Neutrophil (primary cell): Measurements from ENCODE around the gene GPM6B.

ENCODE experiments used
- H3K27ac ChIP-seq: fragments of 200-600 bp; sonication (generic); 2 replicates; pipeline ENCODE4 v1.5.1; 2016; ENCODE audit warnings: mild to moderate bottlenecking, moderate library complexity
- H3K27me3 ChIP-seq: fragments of 200-600 bp; sonication (generic); 2 replicates; pipeline ENCODE4 v1.6.0; 2016; ENCODE audit warnings: mild to moderate bottlenecking
- H3K36me3 ChIP-seq: fragments of 200-600 bp; sonication (generic); 2 replicates; pipeline ENCODE4 v1.5.1; 2017
- H3K4me1 ChIP-seq, 2 experiments: fragments of 200-600 bp in 1 of 2; sonication (generic) in 1 of 2; 1 replicate in 1 of 2; 2 replicates in 1 of 2; pipeline versions ENCODE4 v1.5.1 to v1.6.1; 2013 to 2016; ENCODE audit warnings: low read depth in 1 of 2, low read length in 1 of 2, mild to moderate bottlenecking in 1 of 2, moderate library complexity in 1 of 2; ENCODE audit not compliant: control insufficient read depth in 1 of 2, insufficient read depth in 1 of 2
- H3K4me3 ChIP-seq, 2 experiments: fragments of 200-600 bp in 1 of 2; sonication (generic) in 1 of 2; 1 replicate in 1 of 2; 2 replicates in 1 of 2; pipeline ENCODE4 v1.5.1; 2013 to 2016; ENCODE audit warnings: low read depth in 1 of 2, low read length in 1 of 2, mild to moderate bottlenecking in 1 of 2, moderate library complexity in 1 of 2
- H3K9me3 ChIP-seq: fragments of 200-600 bp; sonication (generic); 2 replicates; pipeline ENCODE4 v1.5.1; 2016
- CTCF ChIP-seq: fragments of 200-600 bp; sonication (generic); IDR thresholded peaks from 2 replicates; pipeline ENCODE4 v1.5.1; 2016; ENCODE audit warnings: antibody characterized with exemption

Gene GPM6B

GRCh38 chrX:13750204-13750603 lies 66.7 kb downstream of the GPM6B start:
- Histone ChIP-seq H3K36me3 (no peaks in the 10 kb centered on the region), H3K27ac (no peak overlapping the region), H3K4me1 (peaks cover 9 to 15% of the 10 kb centered on the region in 2 experiments), H3K27me3 (no peaks in the 10 kb centered on the region), H3K4me3 (no peak overlapping the region), H3K9me3 (no peaks in the 10 kb centered on the region)
- TF ChIP-seq CTCF, result no peak

GRCh38 chrX:13748486-13748885 lies 68.4 kb downstream of the GPM6B start:
- no peak overlapping the region for H3K27ac ChIP-seq
- no peaks in the 10 kb centered on the region for H3K9me3 ChIP-seq
- no peak overlapping the region for H3K4me3 ChIP-seq
- peaks cover 7% of the 10 kb centered on the region for H3K36me3 ChIP-seq
- no peaks in the 10 kb centered on the region for H3K27me3 ChIP-seq
- no peak for TF ChIP-seq CTCF
- H3K4me1 ChIP-seq, result peaks cover 0 to 6% of the 10 kb centered on the region in 2 experiments

GRCh38 chrX:13747836-13748235 lies 69.1 kb downstream of the GPM6B start:
- peaks cover 7% of the 10 kb centered on the region for H3K36me3 ChIP-seq
- H3K4me3 ChIP-seq, result no peak overlapping the region
- no peak for TF ChIP-seq CTCF
- no peaks in the 10 kb centered on the region for H3K27me3 ChIP-seq
- no peaks in the 10 kb centered on the region for H3K9me3 ChIP-seq
- H3K27ac ChIP-seq, result no peak overlapping the region
- peaks cover under 1 to 4% of the 10 kb centered on the region in 2 experiments for H3K4me1 ChIP-seq

- H3K27me3 ChIP-seq, result no peaks in the 10 kb centered on the region
- H3K36me3 ChIP-seq, result peaks cover 11% of the 10 kb centered on the region
- no peak for TF ChIP-seq CTCF
- peaks cover 5 to 9% of the 10 kb centered on the region in 2 experiments for H3K4me1 ChIP-seq
- no peaks in the 10 kb centered on the region for H3K9me3 ChIP-seq
- no peak overlapping the region for H3K4me3 ChIP-seq
- H3K27ac ChIP-seq, result peak overlapping the region; percentile 73
These were observed 74.3 kb downstream of the GPM6B start for GRCh38 chrX:13742397-13743176.

- Histone ChIP-seq H3K9me3 (no peaks in the 10 kb centered on the region), H3K27me3 (no peaks in the 10 kb centered on the region), H3K36me3 (peaks cover 11% of the 10 kb centered on the region), H3K27ac (peak overlapping the region; percentile 73), H3K4me3 (no peak overlapping the region), H3K4me1 (peaks cover 9% of the 10 kb centered on the region in 2 experiments)
- TF ChIP-seq CTCF, result no peak
These were observed 75.2 kb downstream of the GPM6B start for GRCh38 chrX:13741695-13742094.
